Measurements from ENCODE around the gene IRF2BPL. TPM values are rescaled to one million over a fixed set of nuclear protein-coding genes. Genes with fewer than 3 reads are reported as not detected.

IRF2BPL gene
- total and polyA plus RNA-seq, 9 of the 15 experiments (the other 6 are each of a cell fraction or from before 2014, with no cell fraction given): 0.52 to 21.6 (median 2.5) TPM

DNA sequence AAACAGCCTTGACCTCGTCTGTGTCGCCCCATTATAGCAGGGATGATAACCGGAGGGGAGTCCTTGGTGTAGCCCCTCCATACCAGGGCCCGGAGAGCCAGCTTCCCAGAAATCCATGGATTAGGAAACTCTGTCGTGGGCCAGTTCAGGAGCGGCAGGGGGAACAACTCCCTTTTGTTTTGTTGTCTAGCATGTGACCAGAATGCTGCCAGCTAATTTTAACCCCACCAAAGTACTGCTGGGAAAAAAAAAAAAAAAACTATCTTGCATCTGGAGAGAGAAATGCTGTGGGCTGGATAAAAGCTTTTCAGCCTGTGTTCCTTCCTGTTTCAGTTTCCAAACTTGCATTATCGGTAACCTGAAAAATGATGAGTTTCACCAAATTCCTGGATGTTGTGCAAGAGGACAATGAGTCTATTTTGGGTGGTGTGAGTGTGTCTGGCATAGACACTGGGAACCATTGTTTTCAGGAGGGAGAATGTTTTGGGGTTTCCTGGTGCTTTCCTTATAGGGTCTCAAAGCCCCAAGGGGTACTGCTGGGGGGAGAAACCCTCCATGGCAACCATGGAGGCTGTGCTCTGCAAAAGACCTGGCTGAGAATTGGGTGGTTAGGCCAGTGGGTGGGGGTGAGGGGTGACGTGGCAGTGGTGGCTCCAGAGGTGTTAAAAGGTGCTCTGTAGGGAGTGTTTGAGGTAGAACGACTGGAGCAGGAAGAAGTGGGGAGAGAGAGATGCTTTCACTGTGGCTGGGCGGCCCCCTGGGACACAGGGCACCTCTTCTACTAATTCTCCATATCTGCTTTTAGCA, 14.9 kb upstream of the IRF2BPL start (continued):
- TF ChIP-seq, protein P1, sequence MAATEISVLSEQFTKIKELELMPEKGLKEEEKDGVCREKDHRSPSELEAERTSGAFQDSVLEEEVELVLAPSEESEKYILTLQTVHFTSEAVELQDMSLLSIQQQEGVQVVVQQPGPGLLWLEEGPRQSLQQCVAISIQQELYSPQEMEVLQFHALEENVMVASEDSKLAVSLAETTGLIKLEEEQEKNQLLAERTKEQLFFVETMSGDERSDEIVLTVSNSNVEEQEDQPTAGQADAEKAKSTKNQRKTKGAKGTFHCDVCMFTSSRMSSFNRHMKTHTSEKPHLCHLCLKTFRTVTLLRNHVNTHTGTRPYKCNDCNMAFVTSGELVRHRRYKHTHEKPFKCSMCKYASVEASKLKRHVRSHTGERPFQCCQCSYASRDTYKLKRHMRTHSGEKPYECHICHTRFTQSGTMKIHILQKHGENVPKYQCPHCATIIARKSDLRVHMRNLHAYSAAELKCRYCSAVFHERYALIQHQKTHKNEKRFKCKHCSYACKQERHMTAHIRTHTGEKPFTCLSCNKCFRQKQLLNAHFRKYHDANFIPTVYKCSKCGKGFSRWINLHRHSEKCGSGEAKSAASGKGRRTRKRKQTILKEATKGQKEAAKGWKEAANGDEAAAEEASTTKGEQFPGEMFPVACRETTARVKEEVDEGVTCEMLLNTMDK (IDR thresholded peaks at IDR 0.05; ENCODE audit: borderline replicate concordance, insufficient read depth, low read depth, low read length, poor library complexity, severe bottlenecking): no peak
- no peak for TF ChIP-seq ZNF668 (CRISPR knock-in tag; IDR thresholded peaks at IDR 0.05)
- TF ChIP-seq RUNX1 (IDR thresholded peaks at IDR 0.05; ENCODE audit: low read depth): no peak
- TF ChIP-seq TCFL5 (CRISPR knock-in tag; conservative IDR thresholded peaks at IDR 0.05): no peak
- no peak for TF ChIP-seq NR0B1 (IDR thresholded peaks at IDR 0.05; ENCODE audit: partially characterized antibody)
- TF ChIP-seq GATA2 (CRISPR knock-in tag; IDR thresholded peaks at IDR 0.05): no peak
- TF ChIP-seq PRMT5 (CRISPR knock-in tag; IDR thresholded peaks at IDR 0.05): no peak
- TF ChIP-seq ZC3H11A (IDR thresholded peaks at IDR 0.05; ENCODE audit: low read depth, low read length): no peak
- no peak for TF ChIP-seq TFAM (CRISPR knock-in tag; conservative IDR thresholded peaks at IDR 0.05)
- TF ChIP-seq POLR2G (IDR thresholded peaks at IDR 0.05; ENCODE audit: low read depth, low read length): no peak
- TF ChIP-seq, protein P2, sequence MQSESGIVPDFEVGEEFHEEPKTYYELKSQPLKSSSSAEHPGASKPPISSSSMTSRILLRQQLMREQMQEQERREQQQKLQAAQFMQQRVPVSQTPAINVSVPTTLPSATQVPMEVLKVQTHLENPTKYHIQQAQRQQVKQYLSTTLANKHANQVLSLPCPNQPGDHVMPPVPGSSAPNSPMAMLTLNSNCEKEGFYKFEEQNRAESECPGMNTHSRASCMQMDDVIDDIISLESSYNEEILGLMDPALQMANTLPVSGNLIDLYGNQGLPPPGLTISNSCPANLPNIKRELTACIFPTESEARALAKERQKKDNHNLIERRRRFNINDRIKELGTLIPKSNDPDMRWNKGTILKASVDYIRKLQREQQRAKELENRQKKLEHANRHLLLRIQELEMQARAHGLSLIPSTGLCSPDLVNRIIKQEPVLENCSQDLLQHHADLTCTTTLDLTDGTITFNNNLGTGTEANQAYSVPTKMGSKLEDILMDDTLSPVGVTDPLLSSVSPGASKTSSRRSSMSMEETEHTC (IDR thresholded peaks at IDR 0.05): no peak
- TF ChIP-seq, protein P3, sequence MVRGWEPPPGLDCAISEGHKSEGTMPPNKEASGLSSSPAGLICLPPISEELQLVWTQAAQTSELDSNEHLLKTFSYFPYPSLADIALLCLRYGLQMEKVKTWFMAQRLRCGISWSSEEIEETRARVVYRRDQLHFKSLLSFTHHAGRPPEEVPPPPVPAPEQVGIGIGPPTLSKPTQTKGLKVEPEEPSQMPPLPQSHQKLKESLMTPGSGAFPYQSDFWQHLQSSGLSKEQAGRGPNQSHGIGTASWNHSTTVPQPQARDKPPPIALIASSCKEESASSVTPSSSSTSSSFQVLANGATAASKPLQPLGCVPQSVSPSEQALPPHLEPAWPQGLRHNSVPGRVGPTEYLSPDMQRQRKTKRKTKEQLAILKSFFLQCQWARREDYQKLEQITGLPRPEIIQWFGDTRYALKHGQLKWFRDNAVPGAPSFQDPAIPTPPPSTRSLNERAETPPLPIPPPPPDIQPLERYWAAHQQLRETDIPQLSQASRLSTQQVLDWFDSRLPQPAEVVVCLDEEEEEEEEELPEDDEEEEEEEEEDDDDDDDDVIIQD (CRISPR knock-in tag; IDR thresholded peaks at IDR 0.05): no peak
- no peak for TF ChIP-seq CREM (IDR thresholded peaks at IDR 0.05; ENCODE audit: low read depth)
- no peak for TF ChIP-seq KLF16 (IDR thresholded peaks at IDR 0.05)
- TF ChIP-seq ZSCAN32 (CRISPR knock-in tag; IDR thresholded peaks at IDR 0.05): no peak
- TF ChIP-seq FOXJ3 (CRISPR knock-in tag; IDR thresholded peaks at IDR 0.05): no peak
- TF ChIP-seq SRF (CRISPR knock-in tag; IDR thresholded peaks at IDR 0.05): no peak
- TF ChIP-seq, protein P4, sequence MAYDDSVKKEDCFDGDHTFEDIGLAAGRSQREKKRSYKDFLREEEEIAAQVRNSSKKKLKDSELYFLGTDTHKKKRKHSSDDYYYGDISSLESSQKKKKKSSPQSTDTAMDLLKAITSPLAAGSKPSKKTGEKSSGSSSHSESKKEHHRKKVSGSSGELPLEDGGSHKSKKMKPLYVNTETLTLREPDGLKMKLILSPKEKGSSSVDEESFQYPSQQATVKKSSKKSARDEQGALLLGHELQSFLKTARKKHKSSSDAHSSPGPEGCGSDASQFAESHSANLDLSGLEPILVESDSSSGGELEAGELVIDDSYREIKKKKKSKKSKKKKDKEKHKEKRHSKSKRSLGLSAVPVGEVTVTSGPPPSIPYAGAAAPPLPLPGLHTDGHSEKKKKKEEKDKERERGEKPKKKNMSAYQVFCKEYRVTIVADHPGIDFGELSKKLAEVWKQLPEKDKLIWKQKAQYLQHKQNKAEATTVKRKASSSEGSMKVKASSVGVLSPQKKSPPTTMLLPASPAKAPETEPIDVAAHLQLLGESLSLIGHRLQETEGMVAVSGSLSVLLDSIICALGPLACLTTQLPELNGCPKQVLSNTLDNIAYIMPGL (CRISPR knock-in tag; IDR thresholded peaks at IDR 0.05): no peak
- TF ChIP-seq CHCHD3 (CRISPR knock-in tag; IDR thresholded peaks at IDR 0.05): no peak
- TF ChIP-seq ZBTB8A (IDR thresholded peaks at IDR 0.05; ENCODE audit: partially characterized antibody): no peak
- no peak for TF ChIP-seq ZNF354B (CRISPR knock-in tag; IDR thresholded peaks at IDR 0.05)

All from K562 (cell line).